ENCODE data around the gene MEG3. TPM values are rescaled to one million over a fixed set of nuclear protein-coding genes. Genes with fewer than 3 reads are reported as not detected.

MEG3 gene
- total and polyA plus RNA-seq, 2 of the 8 experiments (the other 6 are each of a cell fraction or from before 2014, with no cell fraction given) = 0.17 to 1.1 TPM

DNA sequence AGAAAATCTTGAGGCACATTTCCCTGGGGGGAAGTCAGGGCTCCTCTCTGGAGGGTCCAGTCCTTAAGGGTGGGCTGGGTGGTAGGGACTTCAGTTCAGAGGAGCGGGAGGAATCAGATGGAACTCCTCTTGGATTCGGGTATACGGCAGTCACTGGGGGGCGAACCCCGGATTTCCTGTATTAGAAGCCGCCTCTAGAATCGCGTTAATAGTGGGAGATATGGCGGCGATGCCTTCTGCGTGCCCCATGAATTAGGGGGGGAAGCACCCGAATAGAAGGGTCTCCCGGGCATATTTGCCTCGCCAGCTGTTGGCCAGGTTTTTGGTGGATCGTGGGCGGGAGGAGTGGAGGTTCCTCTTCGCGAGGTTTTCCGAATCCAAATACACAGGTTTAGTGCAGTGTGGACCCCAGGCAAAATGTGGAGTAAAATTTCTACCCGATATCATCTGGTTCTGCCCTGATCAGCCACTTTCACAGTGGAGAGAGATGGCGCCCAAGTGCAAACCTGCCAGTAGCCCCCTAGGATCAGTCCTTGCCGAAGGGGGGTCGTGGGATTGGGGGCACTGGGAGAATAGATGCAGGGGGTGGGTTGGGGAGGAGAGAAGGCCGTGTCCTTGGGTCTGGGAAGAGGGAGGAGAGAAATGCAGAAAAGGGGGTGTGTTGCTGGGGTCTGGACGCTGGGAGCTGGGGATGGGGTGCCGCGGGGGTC, 628 bp downstream of the MEG3 start:
- H3K9ac ChIP-seq (replicated peaks in 1 of 4; ENCODE audit: extremely low read depth in 1 of 4, low read depth in 3 of 4, low read length in 3 of 4) = no peak overlapping the region
- no peak for FAIRE-seq
- POLR2A ChIA-PET (ENCODE audit: partially characterized antibody) = no interaction called here
- TF ChIP-seq RBBP5 (IDR thresholded peaks at IDR 0.05; ENCODE audit: borderline replicate concordance, low read depth, low read length) (no peak), POU5F1 (IDR thresholded peaks at IDR 0.05; ENCODE audit: low read depth, low read length) (no peak)

More for the DNA sequence above, 628 bp downstream of the MEG3 start:
- Histone ChIP-seq H3K9me3 (ENCODE audit: insufficient read depth in 2 of 2, low read depth in 1 of 2, low read length in 1 of 2) (peaks cover 4 to 27% of the 10 kb centered on the region in 2 experiments; a peak in 2 of 4 replicates), H2BK120ac (replicated peaks; ENCODE audit: low read depth, low read length) (no peak overlapping the region), H2BK15ac (ENCODE audit: low read length) (no peak overlapping the region), H2AFZ (ENCODE audit: low read length) (no peak overlapping the region), H4K8ac (ENCODE audit: extremely low read depth, insufficient read depth, low read length) (no peak overlapping the region; the same call in 1 of the 2 replicates), H4K91ac (replicated peaks; ENCODE audit: insufficient read length, low read length) (no peak overlapping the region), H3K4me2 (ENCODE audit: insufficient read depth in 1 of 2, low read depth in 2 of 2, low read length in 2 of 2) (no peak overlapping the region), H3K23me2 (ENCODE audit: low read depth, low read length) (no peaks in the 10 kb centered on the region; the same call in 1 of the 2 replicates), H3K23ac (ENCODE audit: insufficient read length) (no peak overlapping the region), H3K14ac (ENCODE audit: insufficient read length) (no peak overlapping the region), H3K36me3 (ENCODE audit: control insufficient read depth in 2 of 4, insufficient read depth in 4 of 4, low read length in 3 of 4) (no peaks in the 10 kb centered on the region; a peak in 1 of 8 replicates), H2BK20ac (ENCODE audit: low read length) (no peak overlapping the region), H3K79me2 (ENCODE audit: control insufficient read depth in 1 of 2, insufficient read depth in 2 of 2, low read length in 2 of 2) (no peaks in the 10 kb centered on the region), H2BK12ac (ENCODE audit: low read depth, low read length) (no peak overlapping the region), H3K56ac (replicated peaks; ENCODE audit: insufficient read length, low read depth, low read length) (no peak overlapping the region), H3K4ac (replicated peaks; ENCODE audit: insufficient read length, low read depth, low read length) (no peak overlapping the region), H3K4me1 (replicated peaks in 1 of 4; ENCODE audit: control insufficient read depth in 3 of 4, insufficient read depth in 4 of 4, low read length in 3 of 4) (peaks cover 0 to 13% (median 6%) of the 10 kb centered on the region in 4 experiments; a peak in 6 of 7 replicates), H3K27ac (ENCODE audit: low read depth, low read length) (no peak overlapping the region), H3K27me3 (replicated peaks in 1 of 4; ENCODE audit: control insufficient read depth in 3 of 4, extremely low read depth in 1 of 4, insufficient read depth in 3 of 4, low read length in 3 of 4) (no peaks in the 10 kb centered on the region), H4K20me1 (replicated peaks in 1 of 2; ENCODE audit: control insufficient read depth in 1 of 2, insufficient read depth in 2 of 2, low read length in 2 of 2) (no peaks in the 10 kb centered on the region), H2BK5ac (ENCODE audit: low read depth, low read length) (no peak overlapping the region), H3K79me1 (ENCODE audit: low read depth, low read length) (no peaks in the 10 kb centered on the region), H2AK5ac (ENCODE audit: low read depth, low read length) (no peak overlapping the region), H3K18ac (ENCODE audit: extremely low read depth, low read length) (no peak overlapping the region), H3K4me3 (ENCODE audit: extremely low read depth in 1 of 4, insufficient read depth in 2 of 4, low read depth in 3 of 4, low read length in 4 of 4) (no peak overlapping the region), H4K5ac (ENCODE audit: insufficient read length, low read depth, low read length) (no peak overlapping the region)
- DNase-seq (ENCODE audit: low read depth in 1 of 2, low spot score in 2 of 2) = no peak
- WGBS, 2 experiments (ENCODE audit: extremely low coverage in 1 of 2, insufficient coverage in 1 of 2, insufficient read length in 1 of 2, insufficient replicate concordance in 2 of 2, low coverage in 1 of 2, low lambda C conversion rate in 2 of 2, missing lambda C conversion rate in 1 of 2) = 98% methylated on average over 17 of the region's 27 CpGs; no CpG with 5 or more reads in 1 of the 2 experiments
- CTCF ChIA-PET (ENCODE audit: partially characterized antibody) = no interaction called here

Data from H1 (cell line).